ENCODE results near the gene REX1BD.

REX1BD gene

GRCh38 chr19:18608805-18609716 is 20.5 kb downstream of the REX1BD start:
- peaks cover 92% of the 10 kb centered on the region for H3K27me3 ChIP-seq (ENCODE audit: control insufficient read depth, low read length)
- H3K4me3 ChIP-seq (ENCODE audit: low read length): no peak overlapping the region
- H4K20me1 ChIP-seq (ENCODE audit: control insufficient read depth, insufficient read depth, low read depth, low read length): no peaks in the 10 kb centered on the region
- H3K79me2 ChIP-seq (ENCODE audit: control insufficient read depth, low read length): no peaks in the 10 kb centered on the region
- H3K4me1 ChIP-seq (ENCODE audit: control insufficient read depth, low read length): peaks cover 21% of the 10 kb centered on the region
- TF ChIP-seq, protein P1, sequence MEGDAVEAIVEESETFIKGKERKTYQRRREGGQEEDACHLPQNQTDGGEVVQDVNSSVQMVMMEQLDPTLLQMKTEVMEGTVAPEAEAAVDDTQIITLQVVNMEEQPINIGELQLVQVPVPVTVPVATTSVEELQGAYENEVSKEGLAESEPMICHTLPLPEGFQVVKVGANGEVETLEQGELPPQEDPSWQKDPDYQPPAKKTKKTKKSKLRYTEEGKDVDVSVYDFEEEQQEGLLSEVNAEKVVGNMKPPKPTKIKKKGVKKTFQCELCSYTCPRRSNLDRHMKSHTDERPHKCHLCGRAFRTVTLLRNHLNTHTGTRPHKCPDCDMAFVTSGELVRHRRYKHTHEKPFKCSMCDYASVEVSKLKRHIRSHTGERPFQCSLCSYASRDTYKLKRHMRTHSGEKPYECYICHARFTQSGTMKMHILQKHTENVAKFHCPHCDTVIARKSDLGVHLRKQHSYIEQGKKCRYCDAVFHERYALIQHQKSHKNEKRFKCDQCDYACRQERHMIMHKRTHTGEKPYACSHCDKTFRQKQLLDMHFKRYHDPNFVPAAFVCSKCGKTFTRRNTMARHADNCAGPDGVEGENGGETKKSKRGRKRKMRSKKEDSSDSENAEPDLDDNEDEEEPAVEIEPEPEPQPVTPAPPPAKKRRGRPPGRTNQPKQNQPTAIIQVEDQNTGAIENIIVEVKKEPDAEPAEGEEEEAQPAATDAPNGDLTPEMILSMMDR (IDR thresholded peaks at IDR 0.05; ENCODE audit: low read depth, low read length, poor library complexity, severe bottlenecking): no peak
- no peak for TF ChIP-seq EZH2phosphoT487 (IDR thresholded peaks at IDR 0.05; ENCODE audit: borderline replicate concordance, low read length)
- H3K9me2 ChIP-seq (replicated peaks; ENCODE audit: control insufficient read depth, low read length): no peaks in the 10 kb centered on the region
- H3K4me2 ChIP-seq (ENCODE audit: low read length): no peak overlapping the region
- no peak overlapping the region for H3K27ac ChIP-seq (ENCODE audit: low read depth, low read length)
- H3K36me3 ChIP-seq (ENCODE audit: control insufficient read depth, low read length): no peaks in the 10 kb centered on the region
- H3F3A ChIP-seq (ENCODE audit: control insufficient read depth, insufficient read depth): no peaks in the 10 kb centered on the region
- no peaks in the 10 kb centered on the region for H3K9me3 ChIP-seq (ENCODE audit: control insufficient read depth, insufficient read depth, low read length)

- H3K4me2 ChIP-seq (ENCODE audit: low read length): no peak overlapping the region
- H3K27ac ChIP-seq (ENCODE audit: low read depth, low read length): no peak overlapping the region
- no peaks in the 10 kb centered on the region for H3K79me2 ChIP-seq (ENCODE audit: control insufficient read depth, low read length)
- H3K36me3 ChIP-seq (ENCODE audit: control insufficient read depth, low read length): no peaks in the 10 kb centered on the region
- H3K4me3 ChIP-seq (ENCODE audit: low read length): no peak overlapping the region
- TF ChIP-seq, protein P1 (IDR thresholded peaks at IDR 0.05; ENCODE audit: low read depth, low read length, poor library complexity, severe bottlenecking): no peak
- peaks cover 21% of the 10 kb centered on the region for H3K4me1 ChIP-seq (ENCODE audit: control insufficient read depth, low read length)
- H3K9me3 ChIP-seq (ENCODE audit: control insufficient read depth, insufficient read depth, low read length): no peaks in the 10 kb centered on the region
- H3F3A ChIP-seq (ENCODE audit: control insufficient read depth, insufficient read depth): no peaks in the 10 kb centered on the region
- peaks cover 92% of the 10 kb centered on the region for H3K27me3 ChIP-seq (ENCODE audit: control insufficient read depth, low read length)
- H3K9me2 ChIP-seq (replicated peaks; ENCODE audit: control insufficient read depth, low read length): no peaks in the 10 kb centered on the region
- no peaks in the 10 kb centered on the region for H4K20me1 ChIP-seq (ENCODE audit: control insufficient read depth, insufficient read depth, low read depth, low read length)
Observed at GRCh38 chr19:18609717-18610051, 21.1 kb downstream of the REX1BD start.

GRCh38 chr19:18610245-18610555 is 21.6 kb downstream of the REX1BD start:
- Histone ChIP-seq H3K36me3 (ENCODE audit: control insufficient read depth, low read length) (no peaks in the 10 kb centered on the region), H3K27ac (ENCODE audit: low read depth, low read length) (no peak overlapping the region), H3K79me2 (ENCODE audit: control insufficient read depth, low read length) (no peaks in the 10 kb centered on the region), H3K4me2 (ENCODE audit: low read length) (no peak overlapping the region), H4K20me1 (ENCODE audit: control insufficient read depth, insufficient read depth, low read depth, low read length) (no peaks in the 10 kb centered on the region), H3K4me3 (ENCODE audit: low read length) (no peak overlapping the region), H3K9me2 (replicated peaks; ENCODE audit: control insufficient read depth, low read length) (no peaks in the 10 kb centered on the region), H3K4me1 (ENCODE audit: control insufficient read depth, low read length) (peaks cover 21% of the 10 kb centered on the region), H3K27me3 (ENCODE audit: control insufficient read depth, low read length) (peaks cover 89% of the 10 kb centered on the region), H3K9me3 (ENCODE audit: control insufficient read depth, insufficient read depth, low read length) (no peaks in the 10 kb centered on the region), H3F3A (ENCODE audit: control insufficient read depth, insufficient read depth) (no peaks in the 10 kb centered on the region)
- TF ChIP-seq, protein P1 (IDR thresholded peaks at IDR 0.05; ENCODE audit: low read depth, low read length, poor library complexity, severe bottlenecking): no peak
- TF ChIP-seq EZH2phosphoT487 (IDR thresholded peaks at IDR 0.05; ENCODE audit: borderline replicate concordance, low read length): no peak
